Panc1 (cell line): Measurements from ENCODE around the gene TIMM13.

ENCODE experiments used
- CTCF ChIP-seq: fragments of 450-650 bp; IDR thresholded peaks from 2 replicates; pipeline ENCODE4 v1.5.1; 2017; ENCODE audit warnings: mild to moderate bottlenecking
- POLR2AphosphoS5 ChIP-seq: IDR thresholded peaks from 2 replicates; pipeline ENCODE4 v1.6.1; 2012; ENCODE audit warnings: mild to moderate bottlenecking, low read depth, low read length, moderate library complexity
- SIN3A ChIP-seq: IDR thresholded peaks from 2 replicates; pipeline ENCODE4 v1.6.1; 2012; ENCODE audit warnings: low read depth, mild to moderate bottlenecking, low read length, moderate library complexity, borderline replicate concordance; ENCODE audit not compliant: insufficient read depth
- TCF7L2 ChIP-seq: IDR thresholded peaks from 2 replicates; pipeline ENCODE4 v1.6.1; 2011; ENCODE audit warnings: mild to moderate bottlenecking, low read depth, low read length, inconsistent platforms
- TF ChIP-seq, protein P1 (sequence below), 2 experiments: IDR thresholded peaks; 2 replicates each; pipeline ENCODE4 v1.6.1; 2011 to 2012; ENCODE audit warnings: low read depth in 2 of 2, control low read depth in 1 of 2, low read length in 1 of 2, mild to moderate bottlenecking in 1 of 2, moderate library complexity in 1 of 2; ENCODE audit not compliant: insufficient read depth in 1 of 2

GRCh38 chr19:2474232-2475017 is 47.0 kb upstream of the TIMM13 start:
- TF ChIP-seq CTCF = peak; percentile 92
- no peak for TF ChIP-seq POLR2AphosphoS5
- TF ChIP-seq, protein P1, sequence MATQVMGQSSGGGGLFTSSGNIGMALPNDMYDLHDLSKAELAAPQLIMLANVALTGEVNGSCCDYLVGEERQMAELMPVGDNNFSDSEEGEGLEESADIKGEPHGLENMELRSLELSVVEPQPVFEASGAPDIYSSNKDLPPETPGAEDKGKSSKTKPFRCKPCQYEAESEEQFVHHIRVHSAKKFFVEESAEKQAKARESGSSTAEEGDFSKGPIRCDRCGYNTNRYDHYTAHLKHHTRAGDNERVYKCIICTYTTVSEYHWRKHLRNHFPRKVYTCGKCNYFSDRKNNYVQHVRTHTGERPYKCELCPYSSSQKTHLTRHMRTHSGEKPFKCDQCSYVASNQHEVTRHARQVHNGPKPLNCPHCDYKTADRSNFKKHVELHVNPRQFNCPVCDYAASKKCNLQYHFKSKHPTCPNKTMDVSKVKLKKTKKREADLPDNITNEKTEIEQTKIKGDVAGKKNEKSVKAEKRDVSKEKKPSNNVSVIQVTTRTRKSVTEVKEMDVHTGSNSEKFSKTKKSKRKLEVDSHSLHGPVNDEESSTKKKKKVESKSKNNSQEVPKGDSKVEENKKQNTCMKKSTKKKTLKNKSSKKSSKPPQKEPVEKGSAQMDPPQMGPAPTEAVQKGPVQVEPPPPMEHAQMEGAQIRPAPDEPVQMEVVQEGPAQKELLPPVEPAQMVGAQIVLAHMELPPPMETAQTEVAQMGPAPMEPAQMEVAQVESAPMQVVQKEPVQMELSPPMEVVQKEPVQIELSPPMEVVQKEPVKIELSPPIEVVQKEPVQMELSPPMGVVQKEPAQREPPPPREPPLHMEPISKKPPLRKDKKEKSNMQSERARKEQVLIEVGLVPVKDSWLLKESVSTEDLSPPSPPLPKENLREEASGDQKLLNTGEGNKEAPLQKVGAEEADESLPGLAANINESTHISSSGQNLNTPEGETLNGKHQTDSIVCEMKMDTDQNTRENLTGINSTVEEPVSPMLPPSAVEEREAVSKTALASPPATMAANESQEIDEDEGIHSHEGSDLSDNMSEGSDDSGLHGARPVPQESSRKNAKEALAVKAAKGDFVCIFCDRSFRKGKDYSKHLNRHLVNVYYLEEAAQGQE (IDR thresholded peaks at IDR 0.05; ENCODE audit: insufficient read depth in 1 of 2, low read depth in 2 of 2, low read length in 1 of 2) = 0 out of 4 replicates have a peak, but pooled peaks of 1 of the 2 experiments have one; percentile 21
- no peak for TF ChIP-seq TCF7L2
- TF ChIP-seq SIN3A = no peak
